Endothelial cell of umbilical vein (primary cell): Measurements from ENCODE around the gene PANX3. TPM values are rescaled to one million over a fixed set of nuclear protein-coding genes. Genes with fewer than 3 reads are reported as not detected.

Experiments
- BruUV-seq: library from RNA; stranded (reverse); fragments of 400-500 nt; replicated peaks from 2 replicates; lab custom pipeline; 2021; lab: Mats Ljungman, UMichigan
- CTCF ChIA-PET: fragments of 300-600, 350-600 bp; sonication (Branson Sonifier 250); formaldehyde crosslinking; loops from one replicate; lab custom pipeline; 2021; ENCODE audit warnings: antibody characterized with exemption, inconsistent platforms; lab: Charles Lee
- POLR2A ChIA-PET: fragments of 300-600, 350-600 bp; sonication (Branson Sonifier 250); formaldehyde crosslinking; loops from one replicate; lab custom pipeline; 2021; ENCODE audit warnings: antibody characterized with exemption, inconsistent platforms; lab: Charles Lee
- DNase-seq: peaks from one replicate; pipeline ENCODE4 v3.0.0-alpha.2; 2011; ENCODE audit warnings: low read depth, low spot score
- FAIRE-seq: peaks from 2 replicates; lab custom pipeline; 2011; peaks lifted over from hg19 to GRCh38; lab: Jason Lieb, UNC
- H2AFZ ChIP-seq: 2 replicates; pipeline ENCODE4 v1.6.0; 2012; ENCODE audit warnings: low read depth, low read length, control low read depth, inconsistent platforms
- H3K27ac ChIP-seq: 2 replicates; pipeline ENCODE4 v1.5.1; 2011; ENCODE audit warnings: low read depth, mild to moderate bottlenecking, control low read depth, low read length, moderate library complexity; ENCODE audit not compliant: insufficient read depth
- H3K27me3 ChIP-seq, 2 experiments: 2 replicates each; pipeline versions ENCODE4 v1.6.0 to v1.6.1; 2011; ENCODE audit warnings: low read length in 2 of 2, mixed read lengths in 1 of 2; ENCODE audit not compliant: control insufficient read depth in 2 of 2, insufficient read depth in 2 of 2
- H3K36me3 ChIP-seq, 2 experiments: 2 replicates in 1 of 2; 3 replicates in 1 of 2; pipeline ENCODE4 v1.5.1; 2011; ENCODE audit warnings: low read length in 2 of 2, mild to moderate bottlenecking in 1 of 2, moderate library complexity in 1 of 2; ENCODE audit not compliant: control insufficient read depth in 2 of 2, insufficient read depth in 2 of 2; ENCODE audit errors: extremely low read depth in 1 of 2
- H3K4me1 ChIP-seq: 3 replicates; pipeline ENCODE4 v1.5.1; 2011; ENCODE audit warnings: mild to moderate bottlenecking, low read length; ENCODE audit not compliant: control insufficient read depth, insufficient read depth; ENCODE audit errors: extremely low read depth
- H3K4me2 ChIP-seq: 2 replicates; pipeline ENCODE4 v1.6.1; 2011; ENCODE audit warnings: low read length, control low read depth, mixed read lengths; ENCODE audit not compliant: insufficient read depth
- H3K4me3 ChIP-seq, 3 experiments: fragments of 200-600 bp in 1 of 3; sonication (generic), shearing (Covaris generic) in 1 of 3; replicated peaks in 1 of 3; 2 replicates each; pipeline ENCODE4 v1.5.1; 2011 to 2016; ENCODE audit warnings: control low read depth in 3 of 3, low read length in 3 of 3, mild to moderate bottlenecking in 2 of 3, inconsistent platforms in 1 of 3, low read depth in 1 of 3, moderate library complexity in 1 of 3; ENCODE audit not compliant: insufficient read depth in 1 of 3
- H3K79me2 ChIP-seq: 2 replicates; pipeline ENCODE4 v1.6.0; 2012; ENCODE audit warnings: low read length, inconsistent platforms; ENCODE audit not compliant: control insufficient read depth, insufficient read depth
- H3K9ac ChIP-seq: replicated peaks from 2 replicates; pipeline ENCODE3; 2011; ENCODE audit warnings: low read length, control low read depth; ENCODE audit not compliant: insufficient read depth; ENCODE audit errors: extremely low read depth
- H3K9me1 ChIP-seq: replicated peaks from 3 replicates; pipeline ENCODE4 v1.6.0; 2011; ENCODE audit warnings: mild to moderate bottlenecking, low read length; ENCODE audit not compliant: control insufficient read depth, insufficient read depth; ENCODE audit errors: extremely low read depth
- H3K9me3 ChIP-seq: replicated peaks from 2 replicates; pipeline ENCODE4 v1.5.1; 2012; ENCODE audit warnings: low read length, inconsistent platforms; ENCODE audit not compliant: control insufficient read depth, insufficient read depth
- H4K20me1 ChIP-seq: replicated peaks from 2 replicates; pipeline ENCODE3; 2011; ENCODE audit warnings: mild to moderate bottlenecking, low read length; ENCODE audit not compliant: control insufficient read depth, insufficient read depth; ENCODE audit errors: extremely low read depth
- EZH2 ChIP-seq: IDR thresholded peaks from 2 replicates; pipeline ENCODE4 v1.6.1; 2012; ENCODE audit warnings: borderline replicate concordance, low read depth, mild to moderate bottlenecking, moderate library complexity, low read length, inconsistent platforms; ENCODE audit not compliant: severe bottlenecking
- FOS ChIP-seq: IDR thresholded peaks from 2 replicates; pipeline ENCODE4 v1.6.1; 2011; ENCODE audit warnings: mild to moderate bottlenecking, low read length, moderate library complexity, borderline replicate concordance; ENCODE audit not compliant: insufficient read depth
- GATA2 ChIP-seq: IDR thresholded peaks from 2 replicates; pipeline ENCODE4 v1.7.0; 2011; ENCODE audit warnings: low read depth, mild to moderate bottlenecking, moderate library complexity, mixed read lengths, low read length; ENCODE audit not compliant: insufficient read length, insufficient read depth
- JUN ChIP-seq: IDR thresholded peaks from 2 replicates; pipeline ENCODE4 v1.6.1; 2011; ENCODE audit warnings: borderline replicate concordance, low read depth; ENCODE audit not compliant: insufficient read length, insufficient read depth
- MAX ChIP-seq: IDR thresholded peaks from 2 replicates; pipeline ENCODE4 v1.6.1; 2011; ENCODE audit not compliant: insufficient read depth, insufficient read length
- MYC ChIP-seq: IDR thresholded peaks from one replicate; pipeline ENCODE4 v1.6.1; 2011; ENCODE audit warnings: mild to moderate bottlenecking, low read depth, low read length
- POLR2A ChIP-seq: IDR thresholded peaks from 2 replicates; pipeline ENCODE4 v1.6.1; 2012; ENCODE audit warnings: low read depth, mild to moderate bottlenecking, control low read depth, low read length
- POLR2AphosphoS5 ChIP-seq: IDR thresholded peaks from 2 replicates; pipeline ENCODE4 v1.6.1; 2012; ENCODE audit warnings: low read depth, mild to moderate bottlenecking, control low read depth, low read length, moderate library complexity; ENCODE audit not compliant: insufficient read depth
- dilution Hi-C: fragments of 300-500 bp; cut with MboI; formaldehyde crosslinking; loops from one replicate; pipeline ENCODE4 v1.15.0; 2019; ENCODE audit warnings: low sequenced_read_pairs; ENCODE audit not compliant: extremely low pct_ligation_motif_present
- intact Hi-C: fragments of 100-400 bp; cut with micrococcal nuclease; formaldehyde crosslinking; loops from one replicate; pipeline ENCODE4 v1.10.0; 2022
- polyA plus RNA-seq, 4 experiments: library from polyadenylated mRNA; depleted of rRNA in 3 of 4; stranded (reverse) in 3 of 4; unstranded in 1 of 4; fragments of >200 nt; gene quantifications; 2 replicates each; pipeline versions ENCODE4 v1.2.1 to v1.2.3, GENCODE V29; 2011 to 2012; ENCODE audit warnings: missing spikeins in 1 of 4
- total RNA-seq: library from RNA; stranded (reverse); gene quantifications from 2 replicates; pipeline ENCODE4 v1.2.3, GENCODE V29; 2021
- TF ChIP-seq, protein P1 (sequence below), 2 donors: IDR thresholded peaks; 1 replicate in 1 of 2; 2 replicates in 1 of 2; pipeline ENCODE4 v1.5.1; 2011; ENCODE audit warnings: low read length in 2 of 2, mild to moderate bottlenecking in 2 of 2, moderate library complexity in 2 of 2, control low read depth in 1 of 2, inconsistent platforms in 1 of 2, low read depth in 1 of 2; ENCODE audit not compliant: insufficient read depth in 1 of 2; ENCODE audit errors: extremely low read depth in 1 of 2

The PANX3 gene
- total and polyA plus RNA-seq, 2 donors (not counting 3 experiments of a cell fraction or from before 2014, with no cell fraction given) = not detected

- H3K27me3 ChIP-seq = peaks cover 14% of the 10 kb centered on the region in 2 experiments
- POLR2A ChIA-PET = no interaction called here
- no peaks in the 10 kb centered on the region for H3K79me2 ChIP-seq
- no peak overlapping the region for H3K27ac ChIP-seq
- intact Hi-C loops = no loop called here
- BruUV-seq = no TSS peak
- no peaks in the 10 kb centered on the region for H3K36me3 ChIP-seq
- no peak for TF ChIP-seq EZH2
- TF ChIP-seq JUN = no peak
- no peak for TF ChIP-seq POLR2AphosphoS5
- TF ChIP-seq, protein P1, sequence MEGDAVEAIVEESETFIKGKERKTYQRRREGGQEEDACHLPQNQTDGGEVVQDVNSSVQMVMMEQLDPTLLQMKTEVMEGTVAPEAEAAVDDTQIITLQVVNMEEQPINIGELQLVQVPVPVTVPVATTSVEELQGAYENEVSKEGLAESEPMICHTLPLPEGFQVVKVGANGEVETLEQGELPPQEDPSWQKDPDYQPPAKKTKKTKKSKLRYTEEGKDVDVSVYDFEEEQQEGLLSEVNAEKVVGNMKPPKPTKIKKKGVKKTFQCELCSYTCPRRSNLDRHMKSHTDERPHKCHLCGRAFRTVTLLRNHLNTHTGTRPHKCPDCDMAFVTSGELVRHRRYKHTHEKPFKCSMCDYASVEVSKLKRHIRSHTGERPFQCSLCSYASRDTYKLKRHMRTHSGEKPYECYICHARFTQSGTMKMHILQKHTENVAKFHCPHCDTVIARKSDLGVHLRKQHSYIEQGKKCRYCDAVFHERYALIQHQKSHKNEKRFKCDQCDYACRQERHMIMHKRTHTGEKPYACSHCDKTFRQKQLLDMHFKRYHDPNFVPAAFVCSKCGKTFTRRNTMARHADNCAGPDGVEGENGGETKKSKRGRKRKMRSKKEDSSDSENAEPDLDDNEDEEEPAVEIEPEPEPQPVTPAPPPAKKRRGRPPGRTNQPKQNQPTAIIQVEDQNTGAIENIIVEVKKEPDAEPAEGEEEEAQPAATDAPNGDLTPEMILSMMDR (IDR thresholded peaks at IDR 0.05; ENCODE audit: extremely low read depth in 1 of 2, insufficient read depth in 1 of 2, low read depth in 1 of 2, low read length in 2 of 2) = no peak
- CTCF ChIA-PET = interaction anchor here (1.7 kb wide), 1 partner anchor 16 kb away, joined by 4 read pairs; no protein-coding TSS in a partner anchor
- H3K4me2 ChIP-seq = no peak overlapping the region
- DNase-seq = no peak
- H4K20me1 ChIP-seq = no peaks in the 10 kb centered on the region
- H3K9me1 ChIP-seq = no peaks in the 10 kb centered on the region
- H3K4me1 ChIP-seq = no peaks in the 10 kb centered on the region
- H3K9me3 ChIP-seq = no peaks in the 10 kb centered on the region
- H2AFZ ChIP-seq = no peak overlapping the region
- dilution Hi-C loops = no loop called here
- no peak overlapping the region for H3K4me3 ChIP-seq
- no peak overlapping the region for H3K9ac ChIP-seq
- FAIRE-seq = no peak
These were observed 29.4 kb upstream of the PANX3 start for GRCh38 chr11:124581817-124582216.

- intact Hi-C loops = no loop called here
- no TSS peak for BruUV-seq
- Histone ChIP-seq H3K9ac (no peak overlapping the region), H3K4me2 (no peak overlapping the region), H3K79me2 (no peaks in the 10 kb centered on the region), H3K36me3 (no peaks in the 10 kb centered on the region), H3K4me3 (no peak overlapping the region), H3K27ac (no peak overlapping the region), H3K9me1 (no peaks in the 10 kb centered on the region), H4K20me1 (no peaks in the 10 kb centered on the region), H3K4me1 (no peaks in the 10 kb centered on the region), H3K9me3 (no peaks in the 10 kb centered on the region), H2AFZ (no peak overlapping the region), H3K27me3 (peaks cover 13 to 14% of the 10 kb centered on the region in 2 experiments)
- DNase-seq (no peak), FAIRE-seq (no peak)
- CTCF ChIA-PET = interaction anchor here (0.6 to 3.9 kb wide), 5 partner anchors 14 to 181 kb away, joined by 3 to 52 read pairs (median 4); no protein-coding TSS in a partner anchor
- TF ChIP-seq, protein P1 (IDR thresholded peaks at IDR 0.05; ENCODE audit: extremely low read depth in 1 of 2, insufficient read depth in 1 of 2, low read depth in 1 of 2, low read length in 2 of 2) = no peak
- no peak for TF ChIP-seq JUN
- TF ChIP-seq POLR2AphosphoS5 = no peak
- TF ChIP-seq MAX = no peak
- TF ChIP-seq FOS = no peak
- no peak for TF ChIP-seq GATA2
- no peak for TF ChIP-seq EZH2
- TF ChIP-seq POLR2A = no peak
- TF ChIP-seq MYC = no peak
- POLR2A ChIA-PET = no interaction called here
- dilution Hi-C loops = no loop called here
These were observed 28.7 kb upstream of the PANX3 start for GRCh38 chr11:124582565-124582964.
